K562 (cell line): ENCODE measurements around the gene ELMO3. TPM values are rescaled to one million over a fixed set of nuclear protein-coding genes. Genes with fewer than 3 reads are reported as not detected.
A peak's percentile ranks its signal among the peaks of the same experiment; 100 is the strongest.

ENCODE experiments used
- ATAC-seq: fragments of 200-7000 bp; cut with Tn5 transposase; 3 replicates; pipeline ENCODE4 v1.9.1; 2020; ENCODE audit warnings: moderate library complexity
- BruUV-seq: library from RNA; stranded (reverse); fragments of 400-500 nt; replicated peaks from 2 replicates; lab custom pipeline; 2021; lab: Mats Ljungman, UMichigan
- CTCF ChIA-PET: fragments of 300-600 bp; formaldehyde crosslinking; extraction: SDS; loops from one replicate; lab custom pipeline; 2021; ENCODE audit warnings: low intra/inter-chr PET ratio; lab: Yijun Ruan, JAX
- POLR2A ChIA-PET: fragments of 300-600, 350-650 bp; sonication (Branson Sonifier 250); formaldehyde crosslinking; extraction: SDS; loops from one replicate; lab custom pipeline; 2021; ENCODE audit warnings: antibody characterized with exemption, inconsistent platforms; lab: Yijun Ruan, JAX
- DNase-seq, 4 experiments: peaks; one replicate each; pipeline versions ENCODE4 v3.0.0 to v3.0.0-alpha.2; 2011 to 2018; ENCODE audit warnings: low spot score in 3 of 4, mixed read lengths in 3 of 4; ENCODE audit errors: extremely low read depth in 1 of 4
- FAIRE-seq: peaks from 2 replicates; lab custom pipeline; 2011; peaks lifted over from hg19 to GRCh38; lab: Jason Lieb, UNC
- H2AFZ ChIP-seq: 2 replicates; pipeline ENCODE4 v1.6.0; 2011; ENCODE audit warnings: low read depth, low read length, control low read depth, inconsistent platforms
- H3K27ac ChIP-seq: fragments of 200-600 bp; 3 replicates; pipeline ENCODE4 v1.8.0; 2011; ENCODE audit warnings: low read depth, mild to moderate bottlenecking, control low read depth, inconsistent platforms, low read length, moderate library complexity, mixed read lengths; ENCODE audit errors: extremely low read depth
- H3K27me3 ChIP-seq, 2 experiments: fragments of 300-600 bp in 1 of 2; 2 replicates in 1 of 2; 3 replicates in 1 of 2; pipeline versions ENCODE4 v1.6.0 to v1.8.0; 2011; ENCODE audit warnings: inconsistent platforms in 2 of 2, low read length in 2 of 2, mild to moderate bottlenecking in 1 of 2, mixed read lengths in 1 of 2, moderate library complexity in 1 of 2; ENCODE audit not compliant: control insufficient read depth in 2 of 2, insufficient read depth in 2 of 2
- H3K36me3 ChIP-seq: fragments of 300-600 bp; 3 replicates; pipeline ENCODE4 v1.8.0; 2011; ENCODE audit warnings: mild to moderate bottlenecking, low read length, inconsistent platforms; ENCODE audit not compliant: control insufficient read depth, insufficient read depth
- H3K4me1 ChIP-seq, 2 experiments: fragments of 200-600 bp in 1 of 2; replicated peaks in 1 of 2; 2 replicates in 1 of 2; 3 replicates in 1 of 2; pipeline versions ENCODE4 v1.5.1 to v1.8.0; 2011; ENCODE audit warnings: inconsistent platforms in 2 of 2, low read length in 2 of 2, mild to moderate bottlenecking in 1 of 2, mixed read lengths in 1 of 2, moderate library complexity in 1 of 2; ENCODE audit not compliant: control insufficient read depth in 2 of 2, insufficient read depth in 2 of 2
- H3K4me2 ChIP-seq: 2 replicates; pipeline ENCODE4 v1.6.1; 2011; ENCODE audit warnings: low read length, control low read depth, inconsistent platforms, mixed read lengths; ENCODE audit not compliant: insufficient read depth
- H3K4me3 ChIP-seq: fragments of 200-600 bp; sonication (generic), shearing (Covaris generic); 2 replicates; pipeline ENCODE4 v1.5.1; 2016; ENCODE audit warnings: control low read depth, inconsistent platforms
- H3K79me2 ChIP-seq: fragments of 200-600 bp; 3 replicates; pipeline ENCODE4 v1.8.0; 2011; ENCODE audit warnings: low read length, inconsistent platforms; ENCODE audit not compliant: control insufficient read depth, insufficient read depth
- H3K9ac ChIP-seq, 2 experiments: 2 replicates each; pipeline versions ENCODE4 v1.6.0 to v1.6.1; 2011; ENCODE audit warnings: low read depth in 2 of 2, low read length in 2 of 2, control low read depth in 1 of 2, inconsistent platforms in 1 of 2, mild to moderate bottlenecking in 1 of 2, mixed read lengths in 1 of 2; ENCODE audit not compliant: insufficient read depth in 1 of 2
- H3K9me1 ChIP-seq: one replicate; pipeline ENCODE4 v1.6.0; 2011; ENCODE audit warnings: inconsistent platforms, mild to moderate bottlenecking, low read length, moderate library complexity; ENCODE audit not compliant: control insufficient read depth, insufficient read depth
- H3K9me3 ChIP-seq: replicated peaks from 2 replicates; pipeline ENCODE4 v1.5.1; 2011; ENCODE audit warnings: low read depth, low read length, inconsistent platforms; ENCODE audit not compliant: control insufficient read depth, insufficient read depth
- H4K20me1 ChIP-seq: replicated peaks from 2 replicates; pipeline ENCODE4 v1.6.1; 2011; ENCODE audit warnings: low read length, inconsistent platforms, mixed read lengths; ENCODE audit not compliant: control insufficient read depth, insufficient read depth
- DEAF1 ChIP-seq: fragments of 450-650 bp; formaldehyde crosslinking; IDR thresholded peaks from 2 replicates; pipeline ENCODE4 v1.4.0; 2020; ENCODE audit warnings: mild to moderate bottlenecking, moderate library complexity
- ELK1 ChIP-seq: sonication (generic); formaldehyde crosslinking; IDR thresholded peaks from 2 replicates; pipeline ENCODE4 v1.8.1; 2022; ENCODE audit warnings: missing genetic modification reagents
- NR0B1 ChIP-seq: fragments of 450-650 bp; IDR thresholded peaks from one replicate; pipeline ENCODE4 v1.6.1; 2018; ENCODE audit warnings: mild to moderate bottlenecking, moderate library complexity; ENCODE audit not compliant: partially characterized antibody
- RBFOX2 ChIP-seq: fragments of 200-400 bp; formaldehyde crosslinking; IDR thresholded peaks from 2 replicates; pipeline ENCODE4 v1.6.1; 2017; ENCODE audit warnings: low read depth, mild to moderate bottlenecking, low read length, moderate library complexity
- SMAD1 ChIP-seq: fragments of 150-350 bp; IDR thresholded peaks from 2 replicates; pipeline ENCODE4 v1.6.1; 2014; ENCODE audit warnings: low read length, low read depth; ENCODE audit not compliant: partially characterized antibody
- ZNF232 ChIP-seq: sonication (generic); formaldehyde crosslinking; IDR thresholded peaks from 2 replicates; pipeline ENCODE4 v1.8.0; 2022; ENCODE audit warnings: mild to moderate bottlenecking, missing genetic modification reagents
- WGBS: fragments of 100-300 bp; shearing (Covaris generic); methylation state at CpG from one replicate; pipeline ENCODE4 v1.1.6; 2016; ENCODE audit warnings: low coverage, mixed read lengths; ENCODE audit not compliant: insufficient coverage; ENCODE audit errors: missing lambda C conversion rate; 5-methylcytosine and 5-hydroxymethylcytosine counted together
- in situ Hi-C: fragments of 300-500 bp; cut with MboI; formaldehyde crosslinking; loops from 4 replicates; pipeline ENCODE4 v1.15.0; 2018; ENCODE audit warnings: inconsistent platforms, mixed read lengths
- intact Hi-C: fragments of 100-400 bp; cut with micrococcal nuclease; formaldehyde crosslinking; loops from 2 replicates; pipeline ENCODE4 v1.14.2; 2022
- polyA plus RNA-seq, 8 experiments: library from polyadenylated mRNA; depleted of rRNA in 4 of 8; stranded (reverse) in 5 of 8; unstranded in 3 of 8; fragments of >200 nt; fragmentation: Nextera tagmentation in 2 of 8; fragmentation: Illumina TruSeq in 1 of 8; extraction: Ambion mirVana in 2 of 8; extraction: Trizol in 1 of 8; gene quantifications; 2 replicates each; pipeline versions ENCODE4 v1.2.1 to v1.2.3, GENCODE V29; 2011 to 2014; ENCODE audit warnings: inconsistent platforms in 1 of 8, missing spikeins in 1 of 8
- total RNA-seq, 7 experiments: library from RNA; depleted of rRNA in 6 of 7; stranded (reverse); fragments of >200 nt in 6 of 7; fragmentation: Illumina TruSeq in 2 of 7; extraction: Trizol in 2 of 7; gene quantifications; 2 replicates each; pipeline versions ENCODE4 v1.2.1 to v1.2.3, GENCODE V29; 2011 to 2021; ENCODE audit warnings: low replicate concordance in 1 of 7

The ELMO3 gene
- total and polyA plus RNA-seq, 9 of the 15 experiments (the other 6 are each of a cell fraction or from before 2014, with no cell fraction given): 0.04 to 5.1 (median 1.5) TPM

DNA sequence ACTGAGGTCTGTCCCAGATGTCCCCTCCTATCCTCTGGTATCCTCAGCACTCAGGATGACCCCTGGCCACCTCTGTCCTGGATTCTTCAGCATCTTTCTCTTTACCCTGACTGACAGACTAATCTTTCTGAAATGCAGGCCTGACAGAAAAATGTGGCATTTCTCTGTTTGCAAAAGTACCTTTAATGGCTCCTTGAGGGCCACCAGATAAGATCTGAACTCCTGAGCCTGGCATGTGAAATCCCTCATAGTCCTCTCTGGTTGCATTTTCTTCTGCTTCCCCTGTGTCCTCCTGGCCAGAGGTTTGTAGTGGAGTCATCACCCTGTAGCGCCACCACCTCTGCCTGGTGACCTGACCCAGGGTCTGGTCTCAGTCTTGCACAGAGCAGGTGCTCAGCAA is 2.0 kb upstream of the ELMO3 start:
- Histone ChIP-seq H3K9me1 (no peaks in the 10 kb centered on the region), H3K9me3 (no peaks in the 10 kb centered on the region), H3K36me3 (peaks cover 84% of the 10 kb centered on the region), H4K20me1 (no peaks in the 10 kb centered on the region), H3K9ac (peak overlapping the region in 1 of 2 experiments; percentile 38; a peak in 1 of 4 replicates), H2AFZ (no peak overlapping the region), H3K27ac (no peak overlapping the region), H3K27me3 (no peaks in the 10 kb centered on the region), H3K4me2 (no peak overlapping the region), H3K4me3 (no peak overlapping the region), H3K79me2 (peaks cover 40% of the 10 kb centered on the region), H3K4me1 (peaks cover 17 to 59% of the 10 kb centered on the region in 2 experiments)
- ChIA-PET CTCF (no interaction called here), POLR2A (interaction anchor here (2.2 kb wide), 1 partner anchor 12 kb away, joined by 9 read pairs; no protein-coding TSS in a partner anchor)
- ATAC-seq (no peak), DNase-seq (no peak), FAIRE-seq (no peak)
- TF ChIP-seq RBFOX2: no peak
- 100% methylated on average over 1 of the region's 1 CpG for WGBS
- BruUV-seq: no TSS peak
- intact Hi-C loops: no loop called here
- in situ Hi-C loops: no loop called here

- peaks cover 93% of the 10 kb centered on the region for H3K36me3 ChIP-seq
- ATAC-seq: no peak
- TF ChIP-seq NR0B1 (no peak), ELK1 (no peak), DEAF1 (CRISPR knock-in tag) (no peak), SMAD1 (no peak), ZNF232 (CRISPR knock-in tag) (no peak)
Observed at GRCh38 chr16:67197704-67198103, 1.2 kb upstream of the ELMO3 start.

More at GRCh38 chr16:67197704-67198103, 1.2 kb upstream of the ELMO3 start:
- 64% methylated on average over 6 of the region's 6 CpGs for WGBS
- DNase-seq (no peak), FAIRE-seq (no peak)
- Histone ChIP-seq H3K9me1 (no peaks in the 10 kb centered on the region), H2AFZ (no peak overlapping the region), H3K4me2 (no peak overlapping the region), H3K27me3 (no peaks in the 10 kb centered on the region), H3K27ac (no peak overlapping the region), H3K9ac (no peak overlapping the region), H4K20me1 (no peaks in the 10 kb centered on the region), H3K4me1 (peaks cover 17 to 61% of the 10 kb centered on the region in 2 experiments), H3K9me3 (no peaks in the 10 kb centered on the region), H3K4me3 (no peak overlapping the region), H3K79me2 (peaks cover 32% of the 10 kb centered on the region)
- in situ Hi-C loops: no loop called here
- no TSS peak for BruUV-seq
- intact Hi-C loops: no loop called here
- ChIA-PET CTCF (no interaction called here), POLR2A (interaction anchor here (0.9 to 2.2 kb wide), 3 partner anchors 11 to 30 kb away, joined by 3 to 9 read pairs (median 5); partner anchors contain the start of genes NOL3 and TMEM208)
